ENCODE data around the gene CTH. TPM values are rescaled to one million over a fixed set of nuclear protein-coding genes. Genes with fewer than 3 reads are reported as not detected.

Gene CTH
- total RNA-seq, 2 donors from 2014 or later = 19.1 to 26.2 TPM

DNA sequence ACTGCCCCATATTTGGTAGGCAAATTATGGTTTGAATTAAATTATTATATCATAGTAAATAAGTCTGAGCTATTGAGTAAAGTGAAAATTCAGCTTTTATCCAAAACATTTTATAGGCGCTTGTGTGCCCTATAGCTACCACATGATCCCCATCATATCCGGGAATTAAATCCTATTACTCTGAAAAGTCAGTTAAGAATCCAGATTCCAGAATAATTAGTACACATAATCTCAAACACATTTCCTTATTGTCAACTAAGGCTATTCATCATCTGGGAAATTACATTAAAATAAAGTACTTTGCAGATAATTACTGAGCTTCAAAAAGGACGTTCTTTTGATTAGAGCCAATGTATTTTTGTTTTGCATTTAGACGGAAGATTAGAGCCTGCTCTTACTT lies 72.3 kb downstream of the CTH start:
- 93 to 94% methylated on average over 4 of the region's 4 CpGs for WGBS, 2 experiments (ENCODE audit: insufficient coverage in 1 of 2, insufficient read length in 1 of 2)
- Mint-ChIP-seq H3K4me3 (no peak overlapping the region), H3K27me3 (ENCODE audit: insufficient read depth) (no peaks in the 10 kb centered on the region), H3K27ac (no peak overlapping the region), H3K9me3 (no peaks in the 10 kb centered on the region), H3K36me3 (ENCODE audit: low read depth) (no peaks in the 10 kb centered on the region), H3K4me1 (peaks cover 13% of the 10 kb centered on the region)
- no peaks in the 10 kb centered on the region for H3K36me3 ChIP-seq (ENCODE audit: control insufficient read depth, insufficient read depth, low read length)
- H3K4me3 ChIP-seq (ENCODE audit: low read length) = no peak overlapping the region
- no peaks in the 10 kb centered on the region for H3K27me3 ChIP-seq (ENCODE audit: control insufficient read depth, insufficient read depth, low read length, poor library complexity, severe bottlenecking)
- no peak for DNase-seq
- H3K4me1 ChIP-seq (ENCODE audit: control insufficient read depth, insufficient read depth, low read length) = no peaks in the 10 kb centered on the region
- H3K9ac ChIP-seq (ENCODE audit: extremely low read depth, low read length, poor library complexity, severe bottlenecking) = no peak overlapping the region
- no peak overlapping the region for H3K27ac ChIP-seq (ENCODE audit: low read depth, low read length)
- no peaks in the 10 kb centered on the region for H3K9me3 ChIP-seq (ENCODE audit: control insufficient read depth, low read length)
- TF ChIP-seq, protein P1, sequence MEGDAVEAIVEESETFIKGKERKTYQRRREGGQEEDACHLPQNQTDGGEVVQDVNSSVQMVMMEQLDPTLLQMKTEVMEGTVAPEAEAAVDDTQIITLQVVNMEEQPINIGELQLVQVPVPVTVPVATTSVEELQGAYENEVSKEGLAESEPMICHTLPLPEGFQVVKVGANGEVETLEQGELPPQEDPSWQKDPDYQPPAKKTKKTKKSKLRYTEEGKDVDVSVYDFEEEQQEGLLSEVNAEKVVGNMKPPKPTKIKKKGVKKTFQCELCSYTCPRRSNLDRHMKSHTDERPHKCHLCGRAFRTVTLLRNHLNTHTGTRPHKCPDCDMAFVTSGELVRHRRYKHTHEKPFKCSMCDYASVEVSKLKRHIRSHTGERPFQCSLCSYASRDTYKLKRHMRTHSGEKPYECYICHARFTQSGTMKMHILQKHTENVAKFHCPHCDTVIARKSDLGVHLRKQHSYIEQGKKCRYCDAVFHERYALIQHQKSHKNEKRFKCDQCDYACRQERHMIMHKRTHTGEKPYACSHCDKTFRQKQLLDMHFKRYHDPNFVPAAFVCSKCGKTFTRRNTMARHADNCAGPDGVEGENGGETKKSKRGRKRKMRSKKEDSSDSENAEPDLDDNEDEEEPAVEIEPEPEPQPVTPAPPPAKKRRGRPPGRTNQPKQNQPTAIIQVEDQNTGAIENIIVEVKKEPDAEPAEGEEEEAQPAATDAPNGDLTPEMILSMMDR (conservative IDR thresholded peaks at IDR 0.05) = no peak

DNA sequence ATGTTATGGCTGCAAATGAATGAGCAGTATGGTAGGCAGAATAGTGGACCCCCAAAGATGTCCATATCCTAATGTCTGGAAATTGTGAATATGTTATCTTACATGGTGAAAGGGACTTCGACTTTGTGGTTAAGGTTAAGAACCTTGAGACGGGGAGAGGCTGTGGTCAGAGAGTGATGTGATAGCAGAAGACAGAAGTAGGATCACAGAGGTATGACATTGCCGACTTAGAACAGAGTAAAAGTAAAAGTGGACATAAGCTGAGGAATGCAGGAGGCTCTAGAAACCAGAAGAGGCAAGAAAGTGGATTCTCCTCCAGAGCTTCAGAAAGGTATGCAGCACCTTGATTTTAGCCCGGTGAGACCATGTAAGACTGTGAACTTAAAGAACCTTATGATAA lies 74.6 kb downstream of the CTH start:
- peaks cover 1% of the 10 kb centered on the region for H3K27me3 Mint-ChIP-seq (ENCODE audit: insufficient read depth)
- no peaks in the 10 kb centered on the region for H3K36me3 ChIP-seq (ENCODE audit: control insufficient read depth, insufficient read depth, low read length)
- no peaks in the 10 kb centered on the region for H3K27me3 ChIP-seq (ENCODE audit: control insufficient read depth, insufficient read depth, low read length, poor library complexity, severe bottlenecking)
- no peak for DNase-seq
- TF ChIP-seq, protein P1 (conservative IDR thresholded peaks at IDR 0.05) = no peak
- 58 to 68% methylated on average over 3 to 4 of the region's 4 CpGs for WGBS, 2 experiments (ENCODE audit: insufficient coverage in 1 of 2, insufficient read length in 1 of 2)
- no peak overlapping the region for H3K27ac ChIP-seq (ENCODE audit: low read depth, low read length)
- no peaks in the 10 kb centered on the region for H3K4me1 ChIP-seq (ENCODE audit: control insufficient read depth, insufficient read depth, low read length)
- H3K36me3 Mint-ChIP-seq (ENCODE audit: low read depth) = no peaks in the 10 kb centered on the region
- no peak overlapping the region for H3K27ac Mint-ChIP-seq
- H3K9ac ChIP-seq (ENCODE audit: extremely low read depth, low read length, poor library complexity, severe bottlenecking) = no peak overlapping the region
- no peak overlapping the region for H3K4me3 Mint-ChIP-seq
- no peak overlapping the region for H3K4me3 ChIP-seq (ENCODE audit: low read length)
- H3K4me1 Mint-ChIP-seq = peaks cover 13% of the 10 kb centered on the region
- H3K9me3 ChIP-seq (ENCODE audit: control insufficient read depth, low read length) = peaks cover 10% of the 10 kb centered on the region
- H3K9me3 Mint-ChIP-seq = peaks cover 6% of the 10 kb centered on the region

DNA sequence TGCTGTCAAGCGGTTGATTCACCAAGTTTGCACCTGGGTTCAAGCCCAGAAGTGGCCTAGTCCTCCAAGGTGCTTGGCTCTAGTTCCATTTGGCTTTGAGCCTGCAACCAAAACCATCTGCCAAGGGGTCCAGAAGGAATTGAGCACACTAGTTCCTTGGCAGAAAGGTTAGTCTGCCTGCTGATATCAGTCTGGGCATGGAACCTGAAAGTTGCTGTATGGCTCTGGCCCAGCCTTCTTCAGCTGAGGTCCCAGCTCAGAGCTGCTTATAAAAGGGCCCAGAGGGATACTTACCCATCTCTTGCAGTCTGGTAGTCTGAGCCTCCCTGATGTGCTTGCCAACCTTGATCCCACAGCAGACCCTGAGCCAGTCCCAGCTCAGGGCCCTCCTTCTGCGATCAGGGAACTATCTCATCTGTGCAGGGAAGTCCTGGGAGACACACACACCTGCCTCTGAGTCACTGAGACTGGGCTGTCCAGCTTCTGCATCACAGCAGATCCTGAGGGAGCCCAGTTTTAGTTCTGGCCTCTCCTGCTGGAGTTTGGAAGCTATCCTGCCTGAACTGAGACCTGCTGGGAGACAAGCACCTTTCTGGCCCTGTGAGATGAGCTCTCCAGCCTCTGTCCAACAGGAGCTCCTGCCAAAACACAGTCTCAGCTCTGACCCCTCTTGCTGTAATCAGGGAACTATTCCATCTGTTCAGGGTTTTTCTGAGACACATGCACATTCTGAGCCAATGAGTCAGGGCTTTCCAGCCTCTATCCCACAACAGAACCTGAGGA lies 75.8 kb downstream of the CTH start:
- Mint-ChIP-seq H3K27ac (no peak overlapping the region), H3K27me3 (ENCODE audit: insufficient read depth) (peaks cover 4% of the 10 kb centered on the region), H3K4me1 (peaks cover 13% of the 10 kb centered on the region), H3K9me3 (peaks cover 6% of the 10 kb centered on the region), H3K36me3 (ENCODE audit: low read depth) (no peaks in the 10 kb centered on the region), H3K4me3 (no peak overlapping the region)
- H3K27ac ChIP-seq (ENCODE audit: low read depth, low read length) = no peak overlapping the region
- H3K9ac ChIP-seq (ENCODE audit: extremely low read depth, low read length, poor library complexity, severe bottlenecking) = no peak overlapping the region
- 90 to 95% methylated on average over 2 of the region's 2 CpGs for WGBS, 2 experiments (ENCODE audit: insufficient coverage in 1 of 2, insufficient read length in 1 of 2)
- H3K9me3 ChIP-seq (ENCODE audit: control insufficient read depth, low read length) = peaks cover 12% of the 10 kb centered on the region
- DNase-seq = no peak
- no peaks in the 10 kb centered on the region for H3K4me1 ChIP-seq (ENCODE audit: control insufficient read depth, insufficient read depth, low read length)
- TF ChIP-seq, protein P1 (conservative IDR thresholded peaks at IDR 0.05) = no peak
- no peaks in the 10 kb centered on the region for H3K36me3 ChIP-seq (ENCODE audit: control insufficient read depth, insufficient read depth, low read length)
- no peak overlapping the region for H3K4me3 ChIP-seq (ENCODE audit: low read length)
- no peaks in the 10 kb centered on the region for H3K27me3 ChIP-seq (ENCODE audit: control insufficient read depth, insufficient read depth, low read length, poor library complexity, severe bottlenecking)
